DOHH2 (cell line): ENCODE measurements around the gene DHX32.

Experiments
- H3F3A ChIP-seq: fragments of 200-600 bp; sonication (generic), shearing (Covaris generic); 2 replicates; pipeline ENCODE4 v1.6.0; 2016; ENCODE audit warnings: antibody characterized with exemption, mild to moderate bottlenecking; ENCODE audit not compliant: control insufficient read depth, insufficient read depth
- H3K27ac ChIP-seq: fragments of 200-600 bp; sonication (generic); 2 replicates; pipeline ENCODE4 v1.5.1; 2014; ENCODE audit warnings: low read depth, mild to moderate bottlenecking, low read length, moderate library complexity
- H3K27me3 ChIP-seq: fragments of 200-600 bp; sonication (generic); 2 replicates; pipeline ENCODE4 v1.6.1; 2014; ENCODE audit warnings: mild to moderate bottlenecking, low read length, mixed read lengths; ENCODE audit not compliant: control insufficient read depth
- H3K36me3 ChIP-seq: fragments of 200-600 bp; sonication (generic); 2 replicates; pipeline ENCODE4 v1.6.1; 2014; ENCODE audit warnings: mild to moderate bottlenecking, low read length, moderate library complexity, mixed read lengths; ENCODE audit not compliant: control insufficient read depth
- H3K4me1 ChIP-seq: fragments of 200-600 bp; sonication (generic); 2 replicates; pipeline ENCODE4 v1.6.1; 2014; ENCODE audit warnings: mild to moderate bottlenecking, low read length, mixed read lengths; ENCODE audit not compliant: control insufficient read depth
- H3K4me2 ChIP-seq: fragments of 200-600 bp; sonication (generic); 2 replicates; pipeline ENCODE4 v1.6.0; 2014; ENCODE audit warnings: mild to moderate bottlenecking, low read length, moderate library complexity
- H3K4me3 ChIP-seq: fragments of 200-600 bp; sonication (generic); 2 replicates; pipeline ENCODE4 v1.5.1; 2014; ENCODE audit warnings: mild to moderate bottlenecking, low read length, mixed read lengths
- H3K79me2 ChIP-seq: fragments of 200-600 bp; sonication (generic); 2 replicates; pipeline ENCODE4 v1.6.1; 2014; ENCODE audit warnings: mild to moderate bottlenecking, low read length, mixed read lengths; ENCODE audit not compliant: control insufficient read depth
- H3K9me2 ChIP-seq: fragments of 200-600 bp; sonication (generic); replicated peaks from 2 replicates; pipeline ENCODE4 v1.6.1; 2014; ENCODE audit warnings: mild to moderate bottlenecking, low read length, mixed read lengths; ENCODE audit not compliant: control insufficient read depth
- H3K9me3 ChIP-seq: fragments of 200-600 bp; sonication (generic); 2 replicates; pipeline ENCODE4 v1.6.1; 2014; ENCODE audit warnings: antibody characterized with exemption, low read length, mixed read lengths; ENCODE audit not compliant: control insufficient read depth, insufficient read depth
- H4K20me1 ChIP-seq: fragments of 200-600 bp; sonication (generic); 2 replicates; pipeline ENCODE4 v1.6.0; 2014; ENCODE audit warnings: low read depth, mild to moderate bottlenecking, antibody characterized with exemption, low read length, moderate library complexity; ENCODE audit not compliant: control insufficient read depth, insufficient read depth
- CTCF ChIP-seq: fragments of 200-600 bp; sonication (generic); IDR thresholded peaks from one replicate; pipeline ENCODE4 v1.5.1; 2014; ENCODE audit warnings: antibody characterized with exemption, mild to moderate bottlenecking, low read depth, low read length; ENCODE audit not compliant: poor library complexity, severe bottlenecking
- EZH2phosphoT487 ChIP-seq: fragments of 200-600 bp; sonication (generic); IDR thresholded peaks from 2 replicates; pipeline ENCODE4 v1.6.1; 2017; ENCODE audit warnings: borderline replicate concordance, mild to moderate bottlenecking, antibody characterized with exemption, low read length, moderate library complexity, mixed read lengths

The DHX32 gene

GRCh38 chr10:125797994-125798662, 83.0 kb downstream of the DHX32 start:
- H3K36me3 ChIP-seq, result peaks cover 11% of the 10 kb centered on the region
- H3K9me3 ChIP-seq, result no peaks in the 10 kb centered on the region
- H3K79me2 ChIP-seq, result no peaks in the 10 kb centered on the region
- no peaks in the 10 kb centered on the region for H3K9me2 ChIP-seq
- H3K4me2 ChIP-seq, result no peak overlapping the region
- no peaks in the 10 kb centered on the region for H3F3A ChIP-seq
- no peaks in the 10 kb centered on the region for H4K20me1 ChIP-seq
- H3K27me3 ChIP-seq, result no peaks in the 10 kb centered on the region
- no peak overlapping the region for H3K4me3 ChIP-seq
- H3K27ac ChIP-seq, result no peak overlapping the region
- no peaks in the 10 kb centered on the region for H3K4me1 ChIP-seq
- TF ChIP-seq CTCF, result no peak
- TF ChIP-seq EZH2phosphoT487, result no peak

DNA sequence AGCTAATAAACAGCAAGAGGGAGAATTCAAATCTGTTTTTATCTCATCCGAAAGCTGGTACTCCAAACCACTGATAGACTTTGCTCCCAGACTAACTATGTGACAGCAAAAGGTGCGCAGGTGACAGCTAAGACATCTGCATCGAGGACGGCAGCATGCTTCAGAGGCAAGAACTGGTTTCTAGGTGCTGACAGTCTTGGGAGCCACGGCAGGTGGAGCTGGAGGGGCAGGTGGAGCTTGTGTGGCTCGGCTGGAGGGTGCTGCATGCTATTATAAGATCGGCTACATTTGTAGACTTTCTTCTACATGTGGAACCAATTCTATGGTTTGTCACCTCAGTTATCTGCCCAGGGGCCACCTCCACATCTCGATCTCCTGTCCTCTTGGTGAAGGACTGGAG, 83.7 kb downstream of the DHX32 start:
- Histone ChIP-seq H3K27ac (no peak overlapping the region), H3K4me3 (no peak overlapping the region), H3F3A (no peaks in the 10 kb centered on the region), H3K79me2 (no peaks in the 10 kb centered on the region), H3K36me3 (peaks cover 14% of the 10 kb centered on the region), H3K9me2 (no peaks in the 10 kb centered on the region), H3K4me2 (no peak overlapping the region), H3K27me3 (no peaks in the 10 kb centered on the region), H3K9me3 (no peaks in the 10 kb centered on the region), H4K20me1 (no peaks in the 10 kb centered on the region), H3K4me1 (no peaks in the 10 kb centered on the region)
- TF ChIP-seq EZH2phosphoT487 (no peak), CTCF (no peak)

DNA sequence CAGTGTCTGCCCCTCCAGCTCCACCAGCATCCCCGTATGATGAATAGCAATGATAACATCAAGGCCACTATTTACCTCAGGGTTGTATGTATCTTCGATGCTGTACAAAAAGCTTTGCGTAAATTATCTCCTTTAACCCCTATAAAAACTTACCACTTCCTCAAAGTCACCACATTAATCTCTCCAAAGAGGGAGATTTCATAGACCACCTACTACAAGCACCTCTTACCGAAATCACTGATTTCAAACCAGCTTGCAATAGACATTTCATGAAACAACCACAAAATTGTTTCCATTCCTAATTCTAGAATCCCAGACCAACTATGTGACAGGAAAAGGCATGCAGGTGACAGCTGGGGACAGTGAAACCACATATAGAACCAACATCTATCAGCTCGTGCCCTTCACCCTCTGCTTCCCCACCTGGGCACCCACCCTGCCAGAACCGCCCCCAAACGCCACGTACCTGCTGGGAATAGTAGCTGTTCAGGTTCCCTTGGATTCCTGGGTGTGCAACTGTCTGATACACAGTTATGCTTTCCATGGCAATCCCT, 85.4 kb downstream of the DHX32 start:
- Histone ChIP-seq H3K36me3 (peaks cover 14% of the 10 kb centered on the region; the same call in 1 of the 2 replicates), H3K27me3 (no peaks in the 10 kb centered on the region), H4K20me1 (no peaks in the 10 kb centered on the region), H3K4me1 (no peaks in the 10 kb centered on the region), H3K9me3 (no peaks in the 10 kb centered on the region), H3K4me2 (no peak overlapping the region), H3K9me2 (no peaks in the 10 kb centered on the region), H3F3A (no peaks in the 10 kb centered on the region), H3K27ac (no peak overlapping the region), H3K79me2 (no peaks in the 10 kb centered on the region), H3K4me3 (no peak overlapping the region)
- TF ChIP-seq CTCF, result no peak
- no peak for TF ChIP-seq EZH2phosphoT487
